ENCODE data around the gene SPECC1. TPM values are rescaled to one million over a fixed set of nuclear protein-coding genes. Genes with fewer than 3 reads are reported as not detected.

Gene SPECC1
- polyA plus RNA-seq, 1 of the 3 experiments (the other 2 are of a cell fraction): 11.2 TPM

DNA sequence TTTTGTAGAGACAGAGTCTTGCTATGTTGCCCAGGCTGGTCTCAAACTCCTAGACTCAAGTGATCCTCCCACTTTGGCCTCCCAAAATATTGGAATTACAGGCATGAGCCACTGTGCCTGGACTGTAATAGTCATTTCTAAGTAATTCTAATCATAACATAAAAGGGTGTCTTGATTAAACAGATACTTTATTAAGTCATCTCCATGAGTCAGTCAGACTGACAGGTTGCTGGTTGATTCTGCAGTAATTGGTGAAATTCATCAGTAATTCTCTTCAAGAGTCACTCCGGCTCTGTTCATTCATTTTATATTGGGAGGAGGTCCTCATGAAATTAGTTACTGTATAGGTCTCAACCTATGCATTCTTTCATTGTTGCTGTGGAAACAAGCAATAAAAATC is 85.6 kb downstream of the SPECC1 start:
- Histone ChIP-seq H3K4me2 (0 out of 2 replicates have a peak overlapping the region, but pooled peaks have one; percentile 31), H3F3A (replicated peaks; ENCODE audit: insufficient read depth) (peaks cover 4% of the 10 kb centered on the region), H3K79me2 (ENCODE audit: insufficient read depth) (no peaks in the 10 kb centered on the region), H3K9ac (no peak overlapping the region), H3K27ac (ENCODE audit: low read depth in 2 of 2, low read length in 1 of 2) (no peak overlapping the region; a peak in 1 of 4 replicates), H3K27me3 (ENCODE audit: insufficient read depth) (no peaks in the 10 kb centered on the region), H3K9me2 (no peaks in the 10 kb centered on the region), H3K4me3 (ENCODE audit: low read depth in 2 of 2, low read length in 1 of 2) (no peak overlapping the region; a peak in 1 of 4 replicates), H4K20me1 (ENCODE audit: insufficient read depth) (no peaks in the 10 kb centered on the region), H3K36me3 (replicated peaks in 1 of 2; ENCODE audit: control insufficient read depth in 1 of 2, insufficient read depth in 2 of 2, low read length in 1 of 2) (no peaks in the 10 kb centered on the region), H3K4me1 (ENCODE audit: control insufficient read depth in 1 of 2, insufficient read depth in 2 of 2, low read depth in 1 of 2, low read length in 1 of 2) (peaks cover 0 to 14% of the 10 kb centered on the region in 2 experiments; a peak in 1 of 4 replicates), H3K9me3 (no peaks in the 10 kb centered on the region), H2AFZ (ENCODE audit: low read depth) (peak overlapping the region; percentile 45; the same call in 1 of the 2 replicates)
- no peak for DNase-seq
- CTCF ChIA-PET: interaction anchor here (0.6 to 3.7 kb wide), 12 partner anchors 8 to 106 kb away, joined by 3 to 24 read pairs (median 4); partner anchors contain the start of gene SPECC1
- 33% methylated on average over 1 of the region's 1 CpG for WGBS (ENCODE audit: low lambda C conversion rate)
- POLR2A ChIA-PET: no interaction called here
- no peak for TF ChIP-seq MXI1 (IDR thresholded peaks at IDR 0.05; ENCODE audit: low read depth, low read length)
- no peak for TF ChIP-seq RXRA (IDR thresholded peaks at IDR 0.05; ENCODE audit: borderline replicate concordance, low read depth)

DNA sequence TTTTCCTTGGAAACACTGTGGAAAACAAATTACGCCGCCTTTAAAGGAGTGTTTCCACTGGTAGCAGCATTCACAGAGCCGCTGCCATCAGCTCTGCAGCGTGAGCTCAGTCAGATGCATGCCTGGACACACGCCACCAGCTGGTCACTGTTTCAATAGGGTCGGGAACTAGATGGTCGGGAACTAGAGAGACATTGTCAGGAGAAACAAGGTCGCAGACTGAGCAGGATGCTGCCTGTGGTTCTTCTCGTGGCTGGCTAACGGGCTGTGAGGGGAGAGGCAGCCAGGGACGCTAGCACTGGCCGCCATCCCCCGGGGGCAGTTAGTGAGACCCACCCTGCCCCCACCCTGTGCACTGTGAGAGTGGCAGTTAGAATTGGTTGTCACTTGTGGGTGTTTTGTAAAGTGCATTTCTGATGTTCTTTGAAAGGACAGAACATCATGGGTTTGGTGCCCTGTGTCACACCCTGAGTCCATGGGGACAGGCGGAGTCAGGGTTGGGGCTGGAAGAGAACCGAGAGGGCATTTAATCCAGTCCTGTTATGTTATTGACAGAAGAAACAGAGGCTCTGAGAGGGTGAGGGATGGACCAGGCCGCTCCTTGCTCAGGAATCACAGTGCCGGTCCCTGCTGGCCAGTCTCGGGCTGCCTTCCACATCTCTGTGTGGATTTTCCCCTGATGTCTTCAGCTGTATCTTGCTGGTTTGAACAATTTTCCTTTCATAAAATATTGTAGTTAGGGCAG is 86.3 kb downstream of the SPECC1 start:
- no peak for TF ChIP-seq FOSL2 (IDR thresholded peaks at IDR 0.05; ENCODE audit: borderline replicate concordance, low read depth)
- TF ChIP-seq, protein P1, sequence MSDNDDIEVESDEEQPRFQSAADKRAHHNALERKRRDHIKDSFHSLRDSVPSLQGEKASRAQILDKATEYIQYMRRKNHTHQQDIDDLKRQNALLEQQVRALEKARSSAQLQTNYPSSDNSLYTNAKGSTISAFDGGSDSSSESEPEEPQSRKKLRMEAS (IDR thresholded peaks at IDR 0.05; ENCODE audit: low read depth): 0 out of 2 replicates have a peak, but pooled peaks have one; percentile 54
- no peak for TF ChIP-seq NFIC (IDR thresholded peaks at IDR 0.05; ENCODE audit: borderline replicate concordance)
- TF ChIP-seq MXI1 (IDR thresholded peaks at IDR 0.05; ENCODE audit: low read depth, low read length): peak; percentile 86
- TF ChIP-seq RAD21 (IDR thresholded peaks at IDR 0.05; ENCODE audit: low read length): peak; percentile 60
- 0 out of 2 replicates have a peak, but pooled peaks have one; percentile 25 for TF ChIP-seq GATA2 (CRISPR knock-in tag; IDR thresholded peaks at IDR 0.05)
- no peak for TF ChIP-seq YY1 (IDR thresholded peaks at IDR 0.05; ENCODE audit: low read depth)
- TF ChIP-seq, protein P2, sequence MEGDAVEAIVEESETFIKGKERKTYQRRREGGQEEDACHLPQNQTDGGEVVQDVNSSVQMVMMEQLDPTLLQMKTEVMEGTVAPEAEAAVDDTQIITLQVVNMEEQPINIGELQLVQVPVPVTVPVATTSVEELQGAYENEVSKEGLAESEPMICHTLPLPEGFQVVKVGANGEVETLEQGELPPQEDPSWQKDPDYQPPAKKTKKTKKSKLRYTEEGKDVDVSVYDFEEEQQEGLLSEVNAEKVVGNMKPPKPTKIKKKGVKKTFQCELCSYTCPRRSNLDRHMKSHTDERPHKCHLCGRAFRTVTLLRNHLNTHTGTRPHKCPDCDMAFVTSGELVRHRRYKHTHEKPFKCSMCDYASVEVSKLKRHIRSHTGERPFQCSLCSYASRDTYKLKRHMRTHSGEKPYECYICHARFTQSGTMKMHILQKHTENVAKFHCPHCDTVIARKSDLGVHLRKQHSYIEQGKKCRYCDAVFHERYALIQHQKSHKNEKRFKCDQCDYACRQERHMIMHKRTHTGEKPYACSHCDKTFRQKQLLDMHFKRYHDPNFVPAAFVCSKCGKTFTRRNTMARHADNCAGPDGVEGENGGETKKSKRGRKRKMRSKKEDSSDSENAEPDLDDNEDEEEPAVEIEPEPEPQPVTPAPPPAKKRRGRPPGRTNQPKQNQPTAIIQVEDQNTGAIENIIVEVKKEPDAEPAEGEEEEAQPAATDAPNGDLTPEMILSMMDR (IDR thresholded peaks at IDR 0.05): peak; percentile 49
- TF ChIP-seq, protein P3, sequence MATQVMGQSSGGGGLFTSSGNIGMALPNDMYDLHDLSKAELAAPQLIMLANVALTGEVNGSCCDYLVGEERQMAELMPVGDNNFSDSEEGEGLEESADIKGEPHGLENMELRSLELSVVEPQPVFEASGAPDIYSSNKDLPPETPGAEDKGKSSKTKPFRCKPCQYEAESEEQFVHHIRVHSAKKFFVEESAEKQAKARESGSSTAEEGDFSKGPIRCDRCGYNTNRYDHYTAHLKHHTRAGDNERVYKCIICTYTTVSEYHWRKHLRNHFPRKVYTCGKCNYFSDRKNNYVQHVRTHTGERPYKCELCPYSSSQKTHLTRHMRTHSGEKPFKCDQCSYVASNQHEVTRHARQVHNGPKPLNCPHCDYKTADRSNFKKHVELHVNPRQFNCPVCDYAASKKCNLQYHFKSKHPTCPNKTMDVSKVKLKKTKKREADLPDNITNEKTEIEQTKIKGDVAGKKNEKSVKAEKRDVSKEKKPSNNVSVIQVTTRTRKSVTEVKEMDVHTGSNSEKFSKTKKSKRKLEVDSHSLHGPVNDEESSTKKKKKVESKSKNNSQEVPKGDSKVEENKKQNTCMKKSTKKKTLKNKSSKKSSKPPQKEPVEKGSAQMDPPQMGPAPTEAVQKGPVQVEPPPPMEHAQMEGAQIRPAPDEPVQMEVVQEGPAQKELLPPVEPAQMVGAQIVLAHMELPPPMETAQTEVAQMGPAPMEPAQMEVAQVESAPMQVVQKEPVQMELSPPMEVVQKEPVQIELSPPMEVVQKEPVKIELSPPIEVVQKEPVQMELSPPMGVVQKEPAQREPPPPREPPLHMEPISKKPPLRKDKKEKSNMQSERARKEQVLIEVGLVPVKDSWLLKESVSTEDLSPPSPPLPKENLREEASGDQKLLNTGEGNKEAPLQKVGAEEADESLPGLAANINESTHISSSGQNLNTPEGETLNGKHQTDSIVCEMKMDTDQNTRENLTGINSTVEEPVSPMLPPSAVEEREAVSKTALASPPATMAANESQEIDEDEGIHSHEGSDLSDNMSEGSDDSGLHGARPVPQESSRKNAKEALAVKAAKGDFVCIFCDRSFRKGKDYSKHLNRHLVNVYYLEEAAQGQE (IDR thresholded peaks at IDR 0.05; ENCODE audit: low read depth, low read length): no peak
- no peak for TF ChIP-seq NRF1 (IDR thresholded peaks at IDR 0.05; ENCODE audit: low read depth, low read length)
- no peak for TF ChIP-seq MEF2A (IDR thresholded peaks at IDR 0.05; ENCODE audit: borderline replicate concordance, low read depth)
- TF ChIP-seq SMC3 (IDR thresholded peaks at IDR 0.05; ENCODE audit: low read depth, low read length): peak; percentile 51; the same call in 1 of the 2 replicates
- H3K4me3 ChIP-seq (ENCODE audit: low read depth in 2 of 2, low read length in 1 of 2): peak overlapping the region; percentile 0 to 27; a peak in 3 of 4 replicates
- H3K36me3 ChIP-seq (replicated peaks in 1 of 2; ENCODE audit: control insufficient read depth in 1 of 2, insufficient read depth in 2 of 2, low read length in 1 of 2): no peaks in the 10 kb centered on the region
- CTCF ChIA-PET: interaction anchor here (0.6 to 3.7 kb wide), 12 partner anchors 8 to 107 kb away, joined by 3 to 24 read pairs (median 4); partner anchors contain the start of gene SPECC1
- H3K4me1 ChIP-seq (ENCODE audit: control insufficient read depth in 1 of 2, insufficient read depth in 2 of 2, low read depth in 1 of 2, low read length in 1 of 2): peaks cover 0 to 14% of the 10 kb centered on the region in 2 experiments; a peak in 1 of 4 replicates
- H4K20me1 ChIP-seq (ENCODE audit: insufficient read depth): no peaks in the 10 kb centered on the region
- 36% methylated on average over 17 of the region's 18 CpGs for WGBS (ENCODE audit: low lambda C conversion rate)
- POLR2A ChIA-PET: no interaction called here
- no peaks in the 10 kb centered on the region for H3K9me3 ChIP-seq
- H3K9ac ChIP-seq: no peak overlapping the region
- H3K9me2 ChIP-seq: no peaks in the 10 kb centered on the region
- peak; percentile 80 for DNase-seq
- H3F3A ChIP-seq (replicated peaks; ENCODE audit: insufficient read depth): peaks cover 4% of the 10 kb centered on the region
- peak overlapping the region; percentile 45; the same call in 1 of the 2 replicates for H2AFZ ChIP-seq (ENCODE audit: low read depth)
- H3K27ac ChIP-seq (ENCODE audit: low read depth in 2 of 2, low read length in 1 of 2): peak overlapping the region in 1 of 2 experiments; percentile 77; a peak in 2 of 4 replicates
- no peaks in the 10 kb centered on the region for H3K79me2 ChIP-seq (ENCODE audit: insufficient read depth)
- H3K4me2 ChIP-seq: 0 out of 2 replicates have a peak overlapping the region, but pooled peaks have one; percentile 31
- H3K27me3 ChIP-seq (ENCODE audit: insufficient read depth): no peaks in the 10 kb centered on the region
